ENCODE results near the gene LRP1B. TPM values are rescaled to one million over a fixed set of nuclear protein-coding genes. Genes with fewer than 3 reads are reported as not detected.
"Not testable (repeated sequence)": the region's sequence is repeated elsewhere in the genome, so short reads cannot be mapped to it uniquely, and the experiment has no call there.

Gene LRP1B
- total and polyA plus RNA-seq, 8 donors = 0.03 to 1.6 (median 0.84) TPM

DNA sequence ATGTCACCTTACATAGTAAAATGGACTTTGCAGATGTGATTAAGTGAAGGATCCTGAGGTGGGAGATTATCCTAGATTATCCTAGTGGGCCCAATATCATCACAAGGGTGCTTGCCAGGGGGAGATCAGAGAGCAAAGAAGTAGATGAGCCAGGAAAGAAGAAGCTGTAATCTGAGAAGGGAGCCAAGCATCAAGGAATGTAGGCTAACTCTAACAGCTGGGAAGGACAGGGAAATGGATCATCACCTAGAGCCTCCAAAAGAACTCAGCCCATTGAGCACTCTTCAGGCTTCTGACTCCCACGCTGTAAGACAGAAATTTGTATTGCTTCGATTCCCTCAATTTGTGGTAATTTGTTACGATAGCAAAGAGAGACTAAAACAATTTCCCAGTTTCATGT, 309.9 kb downstream of the LRP1B start:
- no peak overlapping the region for H3K27ac ChIP-seq
- no peak for ATAC-seq

DNA sequence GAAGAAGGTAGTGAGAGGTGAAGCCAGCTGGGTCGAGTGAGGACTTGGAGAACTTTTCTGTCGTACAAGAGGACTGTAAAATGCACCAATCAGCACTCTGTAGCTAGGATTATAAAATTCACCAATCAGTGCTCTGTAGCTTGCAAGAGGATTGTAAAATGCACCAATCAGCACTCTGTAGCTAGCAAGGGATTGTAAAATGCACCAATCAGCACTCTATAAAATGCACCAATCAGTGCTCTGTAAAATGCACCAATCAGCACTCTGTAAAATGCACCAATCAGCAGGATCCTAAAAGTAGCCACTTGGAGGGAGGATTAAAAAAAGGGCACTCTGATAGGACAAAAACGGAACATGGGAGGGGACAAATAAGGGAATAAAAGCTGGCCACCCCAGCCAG, 315.5 kb downstream of the LRP1B start:
- H3K9me3 ChIP-seq = peaks cover 0 to 19% of the 10 kb centered on the region in 2 donors
- DNase-seq; ATAC-seq; H3K36me3 ChIP-seq; intact Hi-C loops (cut with DNase I); H3K4me1 ChIP-seq; H3K27ac ChIP-seq; H3K27me3 ChIP-seq; H3K4me3 ChIP-seq: not testable (repeated sequence)

More for the DNA sequence above, 309.9 kb downstream of the LRP1B start:
- intact Hi-C loops (cut with DNase I) = no loop called here
- H3K9me3 ChIP-seq = peaks cover 0 to 2% of the 10 kb centered on the region in 2 donors
- TF ChIP-seq, protein P1, sequence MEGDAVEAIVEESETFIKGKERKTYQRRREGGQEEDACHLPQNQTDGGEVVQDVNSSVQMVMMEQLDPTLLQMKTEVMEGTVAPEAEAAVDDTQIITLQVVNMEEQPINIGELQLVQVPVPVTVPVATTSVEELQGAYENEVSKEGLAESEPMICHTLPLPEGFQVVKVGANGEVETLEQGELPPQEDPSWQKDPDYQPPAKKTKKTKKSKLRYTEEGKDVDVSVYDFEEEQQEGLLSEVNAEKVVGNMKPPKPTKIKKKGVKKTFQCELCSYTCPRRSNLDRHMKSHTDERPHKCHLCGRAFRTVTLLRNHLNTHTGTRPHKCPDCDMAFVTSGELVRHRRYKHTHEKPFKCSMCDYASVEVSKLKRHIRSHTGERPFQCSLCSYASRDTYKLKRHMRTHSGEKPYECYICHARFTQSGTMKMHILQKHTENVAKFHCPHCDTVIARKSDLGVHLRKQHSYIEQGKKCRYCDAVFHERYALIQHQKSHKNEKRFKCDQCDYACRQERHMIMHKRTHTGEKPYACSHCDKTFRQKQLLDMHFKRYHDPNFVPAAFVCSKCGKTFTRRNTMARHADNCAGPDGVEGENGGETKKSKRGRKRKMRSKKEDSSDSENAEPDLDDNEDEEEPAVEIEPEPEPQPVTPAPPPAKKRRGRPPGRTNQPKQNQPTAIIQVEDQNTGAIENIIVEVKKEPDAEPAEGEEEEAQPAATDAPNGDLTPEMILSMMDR (IDR thresholded peaks at IDR 0.05) = no peak
- H3K4me3 ChIP-seq = no peak overlapping the region
- H3K27me3 ChIP-seq = no peaks in the 10 kb centered on the region
- no peak for DNase-seq
- no peaks in the 10 kb centered on the region for H3K36me3 ChIP-seq
- no peaks in the 10 kb centered on the region for H3K4me1 ChIP-seq

DNA sequence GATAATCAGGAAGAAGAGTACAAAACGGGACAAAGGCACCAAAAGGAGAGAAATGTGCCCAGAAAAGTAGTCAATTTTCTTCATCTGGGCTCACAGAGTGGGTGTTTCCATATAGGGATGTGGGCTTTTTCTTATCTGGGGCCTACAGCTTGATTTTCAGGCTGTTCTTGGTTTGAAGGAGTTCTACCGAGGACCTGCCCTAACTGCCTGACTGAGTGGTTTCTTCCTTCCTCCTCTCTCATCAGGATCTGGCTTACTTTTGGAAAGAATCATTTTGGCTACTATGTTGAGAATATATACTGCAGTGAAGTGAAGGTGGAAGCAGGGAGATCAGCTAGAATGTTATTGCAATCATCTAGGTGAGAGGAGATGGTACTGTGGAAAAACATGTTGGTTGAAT, 316.7 kb downstream of the LRP1B start:
- DNase-seq (no peak), ATAC-seq (no peak)
- H3K27ac ChIP-seq = no peak overlapping the region
- H3K27me3 ChIP-seq = no peaks in the 10 kb centered on the region
- no peak overlapping the region for H3K4me3 ChIP-seq
- H3K36me3 ChIP-seq = no peaks in the 10 kb centered on the region
- TF ChIP-seq, protein P1 (IDR thresholded peaks at IDR 0.05) = no peak
- H3K9me3 ChIP-seq = peaks cover 0 to 19% of the 10 kb centered on the region in 2 donors
- intact Hi-C loops (cut with DNase I) = no loop called here
- H3K4me1 ChIP-seq = no peaks in the 10 kb centered on the region

DNA sequence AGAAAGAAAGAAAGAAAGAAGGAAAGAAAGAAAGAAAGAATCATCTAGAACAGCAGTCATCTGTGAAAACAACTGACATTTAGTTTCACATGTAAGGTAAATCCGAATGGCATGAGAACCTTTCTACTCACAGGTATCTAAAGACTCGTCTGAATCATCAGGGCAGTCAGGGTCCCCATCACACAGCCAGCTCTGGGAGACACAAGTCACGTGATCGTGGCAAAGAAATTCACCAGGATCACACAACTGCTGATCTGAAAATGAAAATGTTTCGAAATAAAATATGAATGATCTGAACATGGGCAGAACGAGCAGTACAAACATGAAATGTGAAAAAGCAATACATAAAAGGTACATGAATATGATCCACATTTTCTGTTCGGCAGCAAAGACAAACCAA, 320.7 kb downstream of the LRP1B start:
- Histone ChIP-seq H3K9me3 (peaks cover 0 to 14% of the 10 kb centered on the region in 2 donors), H3K4me1 (no peaks in the 10 kb centered on the region), H3K27ac (no peak overlapping the region), H3K27me3 (no peaks in the 10 kb centered on the region), H3K36me3 (no peaks in the 10 kb centered on the region), H3K4me3 (no peak overlapping the region)
- ATAC-seq (no peak), DNase-seq (no peak)
- TF ChIP-seq, protein P1 (IDR thresholded peaks at IDR 0.05) = no peak
- intact Hi-C loops (cut with DNase I) = no loop called here

DNA sequence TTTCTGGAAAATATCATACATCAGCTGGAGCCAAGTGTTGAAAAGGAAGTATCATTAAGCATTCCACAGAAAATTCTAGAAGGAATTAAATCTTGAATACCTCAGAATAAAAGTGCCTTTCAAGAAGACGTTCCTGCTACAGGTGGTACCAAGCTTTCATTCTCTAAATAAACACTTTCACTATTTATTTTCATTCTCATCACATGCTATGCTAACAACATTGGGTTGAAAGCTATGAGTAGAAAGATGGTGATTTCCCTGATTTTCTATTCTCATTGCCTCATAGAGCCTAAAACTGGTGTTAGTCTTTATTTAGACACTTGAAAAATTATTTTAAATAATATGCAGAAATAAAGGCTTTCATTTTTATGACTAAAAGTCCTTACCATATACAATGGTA, 324.7 kb downstream of the LRP1B start:
- Histone ChIP-seq H3K4me3 (no peak overlapping the region), H3K4me1 (no peaks in the 10 kb centered on the region), H3K9me3 (peaks cover 0 to 4% of the 10 kb centered on the region in 2 donors), H3K27ac (no peak overlapping the region), H3K27me3 (no peaks in the 10 kb centered on the region), H3K36me3 (no peaks in the 10 kb centered on the region)
- intact Hi-C loops (cut with DNase I) = no loop called here
- no peak for ATAC-seq
- TF ChIP-seq, protein P1 (IDR thresholded peaks at IDR 0.05) = no peak
- no peak for DNase-seq

DNA sequence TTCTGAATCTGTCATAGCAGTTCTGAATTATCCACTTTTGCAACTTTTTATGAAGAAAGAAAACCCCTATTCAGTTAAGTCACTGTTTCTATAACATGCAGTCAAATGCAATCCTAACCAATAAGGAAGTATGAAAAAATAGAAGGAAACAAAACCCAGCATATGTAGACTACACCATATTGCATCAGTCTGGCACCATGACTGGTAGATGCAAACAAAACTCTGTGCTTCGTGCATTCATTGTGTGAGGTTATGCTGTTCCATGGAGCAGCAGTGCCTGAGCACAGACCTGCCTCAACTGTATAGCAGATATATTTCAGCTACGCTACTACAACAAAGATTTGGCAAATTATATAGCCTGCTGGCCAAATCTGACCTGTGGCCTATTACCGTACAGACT, 325.5 kb downstream of the LRP1B start:
- intact Hi-C loops (cut with DNase I) = no loop called here
- Histone ChIP-seq H3K27me3 (no peaks in the 10 kb centered on the region), H3K4me1 (no peaks in the 10 kb centered on the region), H3K9me3 (peaks cover 0 to 4% of the 10 kb centered on the region in 2 donors), H3K36me3 (no peaks in the 10 kb centered on the region), H3K4me3 (no peak overlapping the region), H3K27ac (no peak overlapping the region)
- ATAC-seq (no peak), DNase-seq (no peak)
- TF ChIP-seq, protein P1 (IDR thresholded peaks at IDR 0.05) = no peak

Measured in left lung (tissue), 10 donors.